ENCODE data around the gene KIRREL2. TPM values are rescaled to one million over a fixed set of nuclear protein-coding genes. Genes with fewer than 3 reads are reported as not detected.

KIRREL2 gene
- total and polyA plus RNA-seq, 2 of the 8 experiments (the other 6 are each of a cell fraction or from before 2014, with no cell fraction given), result 2.4 to 4.6 TPM

DNA sequence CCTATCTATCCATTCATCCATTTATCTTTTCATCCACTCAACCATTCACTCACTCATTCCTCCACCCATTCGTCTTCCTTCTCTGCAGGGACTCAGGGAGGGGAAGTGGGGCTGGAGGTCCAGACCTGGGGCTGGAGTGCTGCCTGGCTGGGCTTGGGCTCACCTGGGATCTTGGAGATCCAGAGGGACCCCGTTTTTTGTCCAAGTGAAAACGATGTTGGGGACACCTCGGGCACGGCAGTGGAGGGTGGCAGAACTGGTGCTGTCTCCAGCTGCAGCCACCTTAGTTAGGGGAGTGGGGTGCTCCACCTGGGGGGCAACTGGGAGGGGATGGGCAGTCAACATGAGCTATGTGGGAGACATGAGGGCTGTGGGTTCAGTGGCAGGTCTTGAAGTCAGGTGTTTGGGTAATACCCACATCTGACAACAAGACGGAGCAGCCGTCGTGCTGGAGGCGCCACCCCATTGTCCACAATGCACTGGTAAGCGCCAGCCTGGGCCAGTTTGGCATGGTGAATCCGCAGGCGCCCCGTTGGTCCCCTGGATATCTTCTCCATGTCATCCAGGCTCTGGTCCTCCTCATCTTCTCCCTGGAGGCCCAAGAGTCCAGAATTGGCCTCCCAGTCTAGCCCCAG is 14.6 kb upstream of the KIRREL2 start (continued):
- TF ChIP-seq SUZ12 (IDR thresholded peaks at IDR 0.05; ENCODE audit: low read length) (no peak), FOSL1 (IDR thresholded peaks at IDR 0.05; ENCODE audit: insufficient read depth, low read depth, low read length) (no peak), E2F6 (IDR thresholded peaks at IDR 0.05) (no peak), HDAC2 (IDR thresholded peaks at IDR 0.05; ENCODE audit: borderline replicate concordance in 1 of 2, low read depth in 2 of 2, low read length in 2 of 2) (no peak), MAFK (IDR thresholded peaks at IDR 0.05; ENCODE audit: low read depth, low read length) (no peak), SIN3A (conservative IDR thresholded peaks at IDR 0.05 in 1 of 2, IDR thresholded peaks at IDR 0.05 in 1 of 2; ENCODE audit: low read depth in 1 of 2, low read length in 2 of 2) (no peak), CHD1 (IDR thresholded peaks at IDR 0.05; ENCODE audit: low read depth, low read length) (no peak)

Data from H1 (cell line).